ENCODE measurements around the gene PLN. TPM values are rescaled to one million over a fixed set of nuclear protein-coding genes. Genes with fewer than 3 reads are reported as not detected.

The PLN gene
- polyA plus RNA-seq, 5 donors, result 2.2 to 7.3 (median 3.7) TPM

Other genes with a start within 250 kb of the PLN start
- gene CEP85L, start 103.3 kb downstream of the PLN start, polyA plus RNA-seq (ENCODE audit: insufficient read depth in 1 of 5, insufficient read length in 5 of 5, low replicate concordance in 1 of 5), result 10 to 100 TPM in 4 of 5 donors, 1 to 10 TPM in 1; 8.6 to 15.5 (median 11.9) TPM

Measured in right lung (tissue), 5 donors.